Stimulated activated CD4-positive, alpha-beta T cell treated with anti-CD3 and anti-CD28 coated beads, Interleukin-12 subunit alpha, Interleukin-12 subunit beta, amount 100 ng/mL, for 48 hours (primary cell): Measurements from ENCODE around the gene CGNL1.

ENCODE experiments used
- DNase-seq, 3 donors: peaks; one replicate each; pipeline ENCODE4 v3.0.0-alpha.2; 2020; ENCODE audit warnings: low read depth in 2 of 3, low spot score in 1 of 3

CGNL1 gene

GRCh38 chr15:57495554-57496165 lies 119.4 kb downstream of the CGNL1 start:
- DNase-seq, result no peak

- DNase-seq, result no peak
Observed at GRCh38 chr15:57496594-57496945, 120.3 kb downstream of the CGNL1 start.

GRCh38 chr15:57496946-57497869 lies 120.9 kb downstream of the CGNL1 start:
- no peak for DNase-seq

- no peak for DNase-seq
Observed at GRCh38 chr15:57500256-57500655, 124.0 kb downstream of the CGNL1 start.

DNA sequence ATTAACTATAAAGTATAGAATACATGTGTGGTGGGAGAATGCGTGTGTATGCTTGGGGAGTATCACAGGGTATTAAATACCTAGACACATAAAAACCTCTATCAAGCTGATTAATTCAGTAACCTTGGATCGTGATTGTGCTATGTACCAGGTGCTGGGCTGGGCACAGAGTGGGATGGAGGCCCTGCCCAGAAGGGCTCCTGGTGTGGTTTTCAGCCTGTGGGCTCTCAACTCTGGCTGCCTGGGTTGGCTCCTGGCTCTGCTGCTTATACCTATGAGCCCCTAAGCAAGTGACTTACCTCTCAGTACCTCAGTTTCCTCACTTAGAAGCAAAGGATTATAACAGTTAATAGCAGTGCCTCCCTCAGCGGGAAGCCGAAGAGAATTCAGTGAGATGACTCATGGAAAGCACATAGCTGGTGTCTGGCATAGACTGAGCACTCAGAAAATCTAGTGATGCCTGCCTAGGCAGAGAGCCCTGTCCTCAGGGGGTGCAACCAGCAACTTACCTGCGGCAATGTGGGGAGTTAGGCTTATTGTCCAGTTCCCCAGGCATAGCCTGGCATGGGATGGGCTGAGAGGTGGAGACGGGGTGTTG lies 124.8 kb downstream of the CGNL1 start:
- DNase-seq, result no peak

- DNase-seq, result no peak
Observed at GRCh38 chr15:57502116-57502515, 125.8 kb downstream of the CGNL1 start.

GRCh38 chr15:57503051-57503702 lies 126.9 kb downstream of the CGNL1 start:
- no peak for DNase-seq

- DNase-seq, result no peak
Observed at GRCh38 chr15:57503911-57504598, 127.8 kb downstream of the CGNL1 start.

- DNase-seq, result no peak
Observed at GRCh38 chr15:57504599-57504940, 128.3 kb downstream of the CGNL1 start.

DNA sequence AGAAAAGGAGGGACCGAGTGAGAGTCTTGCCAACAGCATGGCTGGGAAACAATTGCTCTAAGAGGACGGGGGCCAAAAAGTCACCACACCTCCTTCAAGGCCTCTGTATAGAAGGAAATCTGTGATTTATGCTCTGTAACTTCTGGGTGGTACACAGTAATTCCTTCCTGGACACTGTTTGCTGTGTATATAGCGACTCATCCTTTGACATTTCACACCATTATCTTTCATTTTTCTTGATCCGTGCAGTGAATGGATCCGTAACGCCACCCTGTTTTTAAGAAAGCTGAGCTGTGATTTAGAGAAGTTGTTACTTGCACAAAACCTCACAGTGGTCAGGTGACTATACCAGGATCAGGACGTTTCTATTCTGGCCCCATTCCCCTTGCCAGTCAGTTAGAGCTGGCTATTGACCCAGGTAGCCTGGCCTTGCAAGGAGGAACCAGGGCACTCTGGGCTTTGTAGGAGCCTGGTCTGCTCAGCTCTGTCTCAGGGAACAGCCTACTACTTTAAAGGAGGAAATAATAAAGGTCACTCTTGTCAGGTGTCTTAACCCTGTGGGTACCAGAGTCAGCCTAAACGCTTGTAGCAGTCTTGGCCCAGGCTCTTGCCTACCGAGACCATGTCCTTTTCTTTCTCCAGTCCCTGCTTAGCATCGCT lies 128.9 kb downstream of the CGNL1 start:
- no peak for DNase-seq

DNA sequence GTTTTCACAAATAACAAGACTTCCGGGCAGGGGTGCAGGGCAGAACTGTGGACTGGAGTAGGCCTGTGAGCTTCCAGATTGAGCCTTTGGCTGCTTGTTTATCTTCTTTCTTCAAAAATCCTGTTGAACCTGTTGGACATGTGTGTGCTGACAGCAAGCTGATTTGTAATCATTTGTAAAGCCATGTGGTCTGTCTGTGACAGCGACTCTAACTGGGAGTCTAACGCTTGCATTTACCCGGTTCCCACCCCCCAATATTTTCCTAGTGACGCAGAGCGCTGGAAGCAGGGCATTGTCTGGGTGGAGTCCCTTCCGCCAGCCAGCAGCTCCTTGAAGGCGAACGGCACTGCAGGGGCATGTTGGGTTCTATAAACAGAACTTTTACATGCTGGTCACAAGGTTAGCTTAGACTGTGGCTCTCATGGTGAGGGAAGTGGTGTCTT lies 129.7 kb downstream of the CGNL1 start:
- DNase-seq, result no peak

- DNase-seq, result no peak
Observed at GRCh38 chr15:57506422-57506821, 130.1 kb downstream of the CGNL1 start.

DNA sequence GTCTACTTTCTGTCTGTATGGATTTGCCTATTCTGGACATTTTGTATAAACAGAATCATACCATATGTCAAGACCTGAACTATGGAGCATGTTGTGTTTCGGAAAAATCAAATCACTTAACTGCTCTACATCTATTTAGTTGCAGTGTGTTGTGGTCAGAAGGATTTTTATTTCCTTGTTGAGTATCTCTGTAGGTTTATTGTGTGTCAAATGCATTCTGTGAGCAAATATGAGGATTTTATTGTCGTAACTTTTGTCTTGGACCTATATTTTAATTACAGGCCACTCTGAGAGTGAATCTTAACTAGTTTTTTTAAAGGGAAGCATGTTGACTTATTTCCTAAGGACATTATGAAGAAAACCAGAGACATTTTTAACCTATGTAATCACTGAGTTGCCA lies 130.8 kb downstream of the CGNL1 start:
- no peak for DNase-seq

GRCh38 chr15:57509126-57509525 lies 132.8 kb downstream of the CGNL1 start:
- DNase-seq, result no peak

DNA sequence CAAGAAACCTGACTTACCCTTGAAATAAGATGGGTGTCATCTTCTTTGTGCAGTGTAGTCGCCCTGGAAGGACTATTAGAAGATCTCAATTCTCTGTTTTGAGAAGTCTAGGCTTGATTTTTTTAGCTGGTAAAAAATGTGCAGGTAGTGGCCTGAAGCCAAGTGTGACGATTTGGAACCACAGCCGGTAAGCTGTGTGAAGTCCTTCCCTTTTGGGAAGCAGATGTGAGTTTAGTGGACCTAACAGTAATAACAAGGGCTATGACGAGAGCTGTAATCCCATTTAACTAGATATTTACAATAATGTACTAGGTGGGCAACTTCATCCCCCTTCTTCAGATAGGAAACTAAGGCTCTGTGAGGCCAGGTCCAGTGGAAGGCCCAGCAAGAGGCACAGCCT lies 133.7 kb downstream of the CGNL1 start:
- no peak for DNase-seq

DNA sequence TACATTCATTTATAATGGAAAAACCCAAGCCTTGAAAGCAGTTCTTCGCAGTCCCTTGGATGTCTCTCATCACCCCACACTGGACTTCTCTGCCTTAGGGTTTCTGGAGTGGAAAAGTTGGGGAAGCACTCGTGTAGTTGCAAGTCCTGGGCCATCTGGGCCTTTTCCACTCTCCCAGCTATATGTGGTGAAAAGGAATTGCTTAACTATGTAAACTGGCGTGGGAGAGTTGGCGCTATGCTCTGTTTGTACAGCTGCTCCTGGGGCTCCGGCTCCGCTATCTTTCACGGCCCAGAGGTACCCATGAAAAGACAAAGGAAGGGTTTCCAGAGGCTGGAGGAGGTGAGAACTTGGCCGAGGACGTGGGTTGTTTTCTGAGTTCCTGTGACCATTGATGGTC lies 134.3 kb downstream of the CGNL1 start:
- DNase-seq, result no peak

DNA sequence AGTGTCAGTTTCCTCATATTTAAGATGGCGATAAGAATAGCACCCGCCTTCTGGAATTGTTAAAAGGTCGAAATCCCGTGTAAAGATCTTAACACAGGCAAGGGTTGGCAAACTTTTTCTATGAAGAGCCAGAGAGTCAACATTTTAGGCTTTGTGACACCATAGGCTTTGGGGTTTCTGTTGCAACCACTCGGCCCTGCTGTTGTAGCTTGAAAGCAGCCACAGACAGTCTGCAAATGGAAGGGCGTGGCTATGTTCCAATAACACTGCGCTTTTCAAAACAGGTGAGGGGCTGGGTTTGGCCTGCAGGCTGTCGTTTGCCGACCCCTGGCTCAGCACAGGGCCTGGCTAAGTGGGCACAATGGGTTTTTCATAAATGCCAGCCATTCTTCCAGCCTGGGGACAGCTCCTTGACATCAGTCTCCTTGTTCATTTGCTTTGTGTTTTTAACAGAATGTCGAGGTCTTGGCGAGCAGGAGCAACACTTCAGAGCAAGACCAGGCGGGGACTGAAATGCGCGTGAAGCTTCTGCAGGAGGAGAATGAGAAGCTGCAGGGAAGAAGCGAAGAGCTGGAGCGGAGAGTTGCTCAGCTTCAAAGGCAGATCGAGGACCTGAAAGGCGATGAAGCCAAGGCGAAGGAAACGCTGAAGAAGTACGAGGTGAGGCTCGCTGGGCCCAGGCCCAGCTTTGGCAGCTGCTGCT lies 140.2 kb downstream of the CGNL1 start:
- DNase-seq, result no peak

DNA sequence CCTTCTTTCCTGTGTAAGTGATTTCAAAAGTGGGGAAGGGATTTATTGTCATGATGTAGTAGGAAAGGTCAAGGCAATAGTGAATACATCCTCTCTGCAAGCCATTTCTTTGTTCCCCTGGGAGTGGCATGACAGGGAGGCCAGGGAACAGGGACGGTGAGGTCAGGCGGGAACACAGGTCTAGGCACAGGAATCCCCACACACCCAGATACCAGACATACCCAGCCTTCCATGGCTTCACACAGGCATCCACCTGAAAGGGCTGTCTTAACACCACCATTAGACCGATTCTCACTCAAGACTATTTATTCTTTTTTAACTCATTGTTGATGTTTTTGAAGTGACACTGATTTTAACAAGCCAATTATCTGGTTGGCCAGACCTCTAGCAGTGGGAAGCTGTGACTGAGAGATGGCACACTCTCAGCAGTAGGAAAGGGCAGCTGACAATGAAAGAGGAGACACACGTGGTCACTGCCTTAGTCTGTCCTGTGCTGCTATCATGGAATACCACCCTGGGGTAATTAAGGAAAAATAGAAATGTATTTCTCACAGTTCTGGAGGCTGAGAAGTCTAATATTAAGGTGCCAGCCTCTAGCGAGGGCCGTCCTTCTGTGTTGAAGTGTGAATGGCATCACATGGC lies 140.8 kb downstream of the CGNL1 start:
- DNase-seq, result no peak

DNA sequence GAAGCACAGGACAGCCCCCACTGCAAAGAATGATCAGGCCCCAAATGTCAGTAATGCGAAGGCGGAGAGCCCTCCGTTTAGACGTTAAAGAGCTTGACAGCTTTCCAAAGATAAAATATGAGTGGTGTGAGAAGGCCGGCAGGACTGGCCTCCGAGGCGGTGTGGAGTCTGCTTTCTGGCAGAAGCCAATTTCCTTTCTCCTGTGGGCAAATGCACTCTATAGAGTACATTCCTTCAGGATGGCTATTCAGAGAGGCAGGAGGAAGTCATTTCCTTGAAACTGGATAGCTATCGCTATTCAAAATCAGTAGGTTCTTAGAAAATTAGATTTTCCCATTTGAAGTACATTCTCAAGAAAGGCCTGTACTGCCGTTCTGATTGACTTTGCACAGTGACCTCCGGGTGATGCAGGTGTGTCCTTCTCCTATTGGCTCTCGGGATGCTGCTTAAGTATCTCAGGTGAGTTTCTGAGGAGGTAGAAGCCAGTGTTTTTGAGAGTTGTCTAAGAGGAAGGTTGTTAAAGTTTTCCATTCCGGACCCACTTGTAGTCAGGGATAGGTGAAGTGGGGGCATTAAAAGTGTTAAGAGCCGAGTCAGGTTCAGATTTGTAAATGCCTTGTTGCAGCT lies 142.6 kb downstream of the CGNL1 start:
- DNase-seq, result no peak
